DND-41 (cell line): ENCODE results near the gene PMPCA.

ENCODE experiments used
- ATAC-seq: fragments of 200-7000 bp; cut with Tn5 transposase; 3 replicates; pipeline ENCODE4 v1.9.1; 2021; ENCODE audit warnings: low read depth; ENCODE audit not compliant: insufficient read depth
- DNase-seq: peaks from one replicate; pipeline ENCODE4 v3.0.0-alpha.2; 2020
- H2AFZ ChIP-seq: 2 replicates; pipeline ENCODE4 v1.6.0; 2012; ENCODE audit warnings: low read depth, low read length
- H3K27ac ChIP-seq: 2 replicates; pipeline ENCODE4 v1.5.1; 2012; ENCODE audit warnings: low read length, inconsistent platforms
- H3K27me3 ChIP-seq: fragments of 200-600 bp; sonication (generic); 2 replicates; pipeline ENCODE4 v1.6.0; 2012; ENCODE audit warnings: low read length, mild to moderate bottlenecking, inconsistent platforms; ENCODE audit not compliant: insufficient read depth, poor library complexity
- H3K36me3 ChIP-seq: 2 replicates; pipeline ENCODE4 v1.5.1; 2012; ENCODE audit warnings: low read length, inconsistent platforms; ENCODE audit not compliant: insufficient read depth
- H3K4me1 ChIP-seq: 2 replicates; pipeline ENCODE4 v1.5.1; 2012; ENCODE audit warnings: mild to moderate bottlenecking, low read length; ENCODE audit not compliant: insufficient read depth
- H3K4me2 ChIP-seq: 2 replicates; pipeline ENCODE4 v1.6.0; 2012; ENCODE audit warnings: mild to moderate bottlenecking, moderate library complexity, low read length, inconsistent platforms; ENCODE audit not compliant: insufficient read depth
- H3K4me3 ChIP-seq, 2 experiments: fragments of 200-600 bp in 1 of 2; shearing (Covaris generic) in 1 of 2; 2 replicates each; pipeline ENCODE4 v1.5.1; 2012 to 2016; ENCODE audit warnings: inconsistent platforms in 2 of 2, low read length in 2 of 2, mild to moderate bottlenecking in 2 of 2, low read depth in 1 of 2, moderate library complexity in 1 of 2
- H3K79me2 ChIP-seq: 2 replicates; pipeline ENCODE4 v1.6.0; 2012; ENCODE audit warnings: low read length, inconsistent platforms; ENCODE audit not compliant: insufficient read depth
- H3K9ac ChIP-seq: 2 replicates; pipeline ENCODE4 v1.6.0; 2012; ENCODE audit warnings: low read depth, mild to moderate bottlenecking, inconsistent platforms, low read length, moderate library complexity
- H3K9me3 ChIP-seq: 2 replicates; pipeline ENCODE4 v1.5.1; 2012; ENCODE audit warnings: low read length, moderate library complexity, mild to moderate bottlenecking, inconsistent platforms; ENCODE audit not compliant: insufficient read depth, severe bottlenecking
- H4K20me1 ChIP-seq: 2 replicates; pipeline ENCODE4 v1.6.0; 2012; ENCODE audit warnings: low read length; ENCODE audit not compliant: insufficient read depth
- EZH2 ChIP-seq: IDR thresholded peaks from 3 replicates; pipeline ENCODE4 v1.6.1; 2012; ENCODE audit warnings: borderline replicate concordance, low read depth, mild to moderate bottlenecking, moderate library complexity, low read length, inconsistent platforms; ENCODE audit not compliant: severe bottlenecking
- TF ChIP-seq, protein P1 (sequence below): IDR thresholded peaks from 2 replicates; pipeline ENCODE4 v1.5.1; 2012; ENCODE audit warnings: borderline replicate concordance, low read length, moderate library complexity, mild to moderate bottlenecking; ENCODE audit not compliant: poor library complexity, severe bottlenecking; ENCODE audit errors: extremely low read depth

The PMPCA gene

DNA sequence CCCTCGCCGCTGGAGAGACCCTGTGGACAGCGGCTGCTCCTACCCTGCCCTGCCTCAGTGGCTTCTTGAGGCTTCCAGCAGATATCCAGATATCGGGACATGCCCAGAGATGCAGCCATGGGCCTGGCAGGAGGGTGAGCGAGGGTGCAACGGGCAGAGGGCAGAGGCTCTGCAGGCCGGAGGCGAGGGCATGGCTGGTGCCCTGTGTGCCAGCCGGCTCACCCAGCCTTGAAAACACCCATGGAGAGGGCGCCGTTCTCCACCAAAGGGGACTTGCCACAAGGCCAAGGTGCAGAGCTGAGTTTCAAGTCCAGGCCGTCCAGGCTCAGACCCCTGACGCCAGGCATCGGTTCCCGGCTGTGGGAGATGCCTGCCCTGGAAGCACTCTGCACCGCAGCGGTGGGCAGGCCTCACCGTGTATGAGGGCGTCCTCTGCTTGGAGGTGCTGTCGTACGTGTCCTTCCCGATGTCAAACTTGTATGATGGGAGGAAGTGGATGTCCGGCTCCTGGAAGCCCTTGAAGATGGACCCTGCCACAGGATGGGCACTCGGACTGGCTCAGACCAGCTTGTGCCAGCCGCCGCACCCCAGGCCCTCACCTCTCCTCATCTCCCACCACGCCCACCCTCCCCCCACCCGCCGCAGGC, 20.3 kb downstream of the PMPCA start:
- DNase-seq (no peak), ATAC-seq (no peak)
- no peak overlapping the region for H3K9ac ChIP-seq
- no peak for TF ChIP-seq EZH2
- no peak overlapping the region for H3K4me2 ChIP-seq
- peaks cover 12% of the 10 kb centered on the region; the same call in 1 of the 2 replicates for H4K20me1 ChIP-seq
- peaks cover 53% of the 10 kb centered on the region for H3K36me3 ChIP-seq
- H3K4me3 ChIP-seq: no peak overlapping the region
- no peaks in the 10 kb centered on the region for H3K4me1 ChIP-seq
- no peak overlapping the region for H2AFZ ChIP-seq
- no peaks in the 10 kb centered on the region for H3K9me3 ChIP-seq
- H3K27ac ChIP-seq: no peak overlapping the region
- H3K79me2 ChIP-seq: peaks cover 17% of the 10 kb centered on the region
- H3K27me3 ChIP-seq: no peaks in the 10 kb centered on the region

DNA sequence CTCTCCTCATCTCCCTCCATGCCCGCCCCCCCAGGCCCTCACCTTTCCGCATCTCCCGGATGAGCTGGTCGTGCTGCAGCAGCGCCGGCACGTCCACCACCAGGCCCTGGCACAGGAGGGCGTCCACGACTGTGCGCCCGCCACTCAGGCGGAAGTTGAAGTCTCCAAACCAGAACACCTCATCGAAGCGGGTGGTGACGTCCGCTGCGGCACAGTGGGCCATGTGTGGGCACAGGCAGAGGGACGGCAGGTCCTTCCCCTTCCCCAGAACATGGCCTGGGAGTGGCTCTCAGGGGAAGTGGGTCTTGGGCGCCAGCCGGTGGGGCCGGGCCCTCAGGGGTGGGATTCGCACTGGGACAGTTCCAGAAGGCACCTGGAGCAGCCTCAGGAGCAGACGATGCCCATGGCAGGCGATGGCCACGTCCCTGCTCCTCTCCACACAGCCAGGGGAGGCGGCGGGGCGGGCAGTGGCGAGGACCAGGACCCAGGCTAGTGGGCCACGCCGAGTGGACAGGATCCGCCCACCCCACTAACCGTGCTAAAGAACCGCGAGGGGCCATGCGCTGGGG, 21.4 kb downstream of the PMPCA start:
- TF ChIP-seq EZH2: no peak
- TF ChIP-seq, protein P1, sequence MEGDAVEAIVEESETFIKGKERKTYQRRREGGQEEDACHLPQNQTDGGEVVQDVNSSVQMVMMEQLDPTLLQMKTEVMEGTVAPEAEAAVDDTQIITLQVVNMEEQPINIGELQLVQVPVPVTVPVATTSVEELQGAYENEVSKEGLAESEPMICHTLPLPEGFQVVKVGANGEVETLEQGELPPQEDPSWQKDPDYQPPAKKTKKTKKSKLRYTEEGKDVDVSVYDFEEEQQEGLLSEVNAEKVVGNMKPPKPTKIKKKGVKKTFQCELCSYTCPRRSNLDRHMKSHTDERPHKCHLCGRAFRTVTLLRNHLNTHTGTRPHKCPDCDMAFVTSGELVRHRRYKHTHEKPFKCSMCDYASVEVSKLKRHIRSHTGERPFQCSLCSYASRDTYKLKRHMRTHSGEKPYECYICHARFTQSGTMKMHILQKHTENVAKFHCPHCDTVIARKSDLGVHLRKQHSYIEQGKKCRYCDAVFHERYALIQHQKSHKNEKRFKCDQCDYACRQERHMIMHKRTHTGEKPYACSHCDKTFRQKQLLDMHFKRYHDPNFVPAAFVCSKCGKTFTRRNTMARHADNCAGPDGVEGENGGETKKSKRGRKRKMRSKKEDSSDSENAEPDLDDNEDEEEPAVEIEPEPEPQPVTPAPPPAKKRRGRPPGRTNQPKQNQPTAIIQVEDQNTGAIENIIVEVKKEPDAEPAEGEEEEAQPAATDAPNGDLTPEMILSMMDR: no peak
- Histone ChIP-seq H3K4me3 (no peak overlapping the region), H3K9me3 (no peaks in the 10 kb centered on the region), H3K4me1 (peaks cover 8% of the 10 kb centered on the region), H3K36me3 (peaks cover 56% of the 10 kb centered on the region), H3K4me2 (no peak overlapping the region), H3K27me3 (no peaks in the 10 kb centered on the region), H4K20me1 (peaks cover 24% of the 10 kb centered on the region; the same call in 1 of the 2 replicates), H3K9ac (no peak overlapping the region), H3K27ac (no peak overlapping the region), H3K79me2 (peaks cover 29% of the 10 kb centered on the region), H2AFZ (no peak overlapping the region)
- DNase-seq (no peak), ATAC-seq (no peak)

DNA sequence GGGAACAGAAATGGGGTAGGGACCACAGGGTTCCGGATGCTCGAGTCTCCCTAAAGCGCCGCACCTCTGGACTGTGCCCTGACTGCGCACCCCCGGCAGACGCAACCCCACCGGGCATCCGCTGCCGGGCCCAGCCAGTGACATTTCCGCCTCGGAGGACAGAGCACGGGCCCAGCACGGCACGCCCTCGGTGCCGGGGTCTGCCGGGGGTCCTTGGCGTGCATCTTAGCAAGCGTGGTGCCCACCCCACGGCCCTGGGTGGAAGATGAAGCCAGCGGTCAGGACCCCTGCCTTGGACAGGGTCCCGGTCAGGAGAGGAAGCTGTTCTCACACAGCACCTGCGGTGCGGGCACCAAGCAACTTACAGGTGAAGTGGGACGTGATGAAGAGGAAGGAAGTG, 22.1 kb downstream of the PMPCA start:
- Histone ChIP-seq H3K9me3 (no peaks in the 10 kb centered on the region), H3K9ac (no peak overlapping the region), H3K4me2 (no peak overlapping the region), H3K4me1 (peaks cover 15% of the 10 kb centered on the region), H3K79me2 (peaks cover 36% of the 10 kb centered on the region), H3K36me3 (peaks cover 60% of the 10 kb centered on the region), H4K20me1 (peaks cover 29% of the 10 kb centered on the region; the same call in 1 of the 2 replicates), H2AFZ (no peak overlapping the region), H3K27ac (no peak overlapping the region), H3K27me3 (no peaks in the 10 kb centered on the region), H3K4me3 (no peak overlapping the region)
- ATAC-seq (no peak), DNase-seq (no peak)
- TF ChIP-seq, protein P1: no peak

DNA sequence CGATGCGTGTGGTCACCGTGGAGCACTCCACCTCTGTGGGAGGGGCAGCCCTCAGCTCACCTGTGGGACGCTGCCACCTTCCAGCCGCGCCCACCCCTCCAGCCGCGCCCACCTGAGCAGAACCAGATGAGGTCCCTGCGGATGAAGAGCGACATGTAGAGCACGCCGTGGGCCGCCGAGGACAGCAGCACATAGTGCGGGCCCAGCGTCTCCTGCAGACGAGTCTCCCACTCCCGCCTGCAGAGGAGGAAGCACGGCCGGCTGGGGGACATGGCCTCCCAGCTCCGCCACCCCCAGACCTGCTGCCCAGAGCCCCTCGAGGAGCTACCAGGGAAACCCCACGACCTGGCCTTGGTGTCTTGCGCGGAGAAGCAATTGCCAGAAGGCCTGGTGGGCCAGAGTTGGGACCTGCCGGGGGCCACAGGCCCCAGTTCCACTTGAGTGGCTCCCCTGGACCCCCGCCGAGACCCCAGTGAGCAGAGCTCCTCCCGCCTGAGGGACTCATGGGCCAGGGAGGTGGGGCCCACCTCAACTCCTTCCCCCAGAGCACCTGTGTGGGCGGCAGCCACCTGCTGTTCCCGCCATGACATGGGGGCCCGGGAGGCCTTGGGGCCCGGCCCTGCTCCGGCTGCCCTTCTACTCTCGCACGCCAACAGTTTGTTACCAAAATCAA, 22.7 kb downstream of the PMPCA start:
- Histone ChIP-seq H3K27ac (no peak overlapping the region), H3K9ac (no peak overlapping the region), H3K4me2 (no peak overlapping the region), H3K4me3 (no peak overlapping the region), H4K20me1 (peaks cover 32% of the 10 kb centered on the region; the same call in 1 of the 2 replicates), H2AFZ (no peak overlapping the region), H3K4me1 (peaks cover 21% of the 10 kb centered on the region), H3K27me3 (no peaks in the 10 kb centered on the region), H3K79me2 (peaks cover 42% of the 10 kb centered on the region), H3K9me3 (no peaks in the 10 kb centered on the region), H3K36me3 (peaks cover 63% of the 10 kb centered on the region)
- ATAC-seq: no peak
- TF ChIP-seq, protein P1: no peak
- no peak for TF ChIP-seq EZH2
- DNase-seq: no peak
